SW 1271 (cell line): Measurements from ENCODE around the gene CADM3.
A peak's percentile ranks its signal among the peaks of the same experiment; 100 is the strongest.

Experiments
- DNase-seq, 2 experiments: peaks; one replicate each; lab custom pipeline; 2025; lab: John Stamatoyannopoulos, UW

CADM3 gene

DNA sequence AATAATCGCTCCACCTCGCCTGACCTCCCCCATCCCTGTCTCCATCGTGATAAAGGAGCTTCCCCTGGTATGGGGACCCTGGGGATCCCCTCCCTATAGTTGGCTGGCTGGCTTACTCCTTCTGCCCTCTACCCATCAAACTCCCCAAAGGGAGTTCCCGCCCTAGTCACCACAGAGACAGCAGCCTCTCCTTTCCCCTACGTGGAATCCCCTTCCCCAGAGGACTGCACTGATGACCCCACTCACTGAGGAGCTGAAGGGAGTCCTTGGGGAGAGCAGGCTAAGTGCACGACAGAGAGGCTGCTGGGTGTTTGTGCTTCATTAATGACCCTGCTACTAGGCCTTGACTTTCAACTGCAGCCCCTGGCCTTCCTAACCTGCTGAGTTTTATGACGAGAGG is 1.9 kb downstream of the CADM3 start:
- DNase-seq, result no peak

- DNase-seq, result no peak
Observed at GRCh38 chr1:159175571-159175970, 4.2 kb downstream of the CADM3 start.

- DNase-seq, result no peak
Observed at GRCh38 chr1:159177272-159177907, 6.0 kb downstream of the CADM3 start.

DNA sequence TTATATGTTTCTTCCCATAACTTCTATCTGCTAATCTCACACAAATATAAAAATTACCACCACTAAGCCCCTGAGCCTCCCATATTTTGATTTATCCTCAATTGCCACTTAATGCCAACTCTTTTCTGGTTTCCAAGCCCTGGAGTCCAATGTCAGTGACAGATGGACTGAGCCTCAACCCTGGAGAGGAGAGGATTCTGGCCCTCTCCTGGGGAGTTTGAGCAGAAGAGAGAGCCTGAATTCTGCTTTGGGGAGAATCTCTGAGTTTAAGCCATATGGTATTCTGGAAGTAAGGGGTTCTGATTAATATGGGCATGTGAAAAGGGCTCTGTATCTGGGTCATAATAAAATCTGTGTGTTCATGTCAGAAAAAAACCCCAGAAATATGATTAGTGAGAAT is 8.5 kb downstream of the CADM3 start:
- no peak for DNase-seq

DNA sequence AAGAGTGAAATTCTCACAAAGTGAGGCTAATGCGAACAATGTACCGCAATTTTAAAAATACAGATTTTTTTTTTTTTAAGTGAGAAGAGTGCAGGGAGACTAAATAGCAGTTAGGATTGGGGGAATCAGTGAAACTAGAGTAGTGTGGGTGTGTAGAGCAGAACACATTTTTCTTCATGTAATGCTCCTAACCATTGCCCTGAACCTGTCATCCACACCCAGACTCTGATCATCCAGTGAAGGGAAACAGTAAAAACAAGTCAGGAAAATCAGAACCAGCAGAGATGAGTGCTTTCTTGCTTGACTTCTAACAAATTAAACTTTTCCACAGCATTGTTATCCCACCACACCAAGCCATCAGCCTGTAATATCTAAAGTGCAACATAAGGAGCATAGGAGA is 9.1 kb downstream of the CADM3 start:
- no peak for DNase-seq

DNA sequence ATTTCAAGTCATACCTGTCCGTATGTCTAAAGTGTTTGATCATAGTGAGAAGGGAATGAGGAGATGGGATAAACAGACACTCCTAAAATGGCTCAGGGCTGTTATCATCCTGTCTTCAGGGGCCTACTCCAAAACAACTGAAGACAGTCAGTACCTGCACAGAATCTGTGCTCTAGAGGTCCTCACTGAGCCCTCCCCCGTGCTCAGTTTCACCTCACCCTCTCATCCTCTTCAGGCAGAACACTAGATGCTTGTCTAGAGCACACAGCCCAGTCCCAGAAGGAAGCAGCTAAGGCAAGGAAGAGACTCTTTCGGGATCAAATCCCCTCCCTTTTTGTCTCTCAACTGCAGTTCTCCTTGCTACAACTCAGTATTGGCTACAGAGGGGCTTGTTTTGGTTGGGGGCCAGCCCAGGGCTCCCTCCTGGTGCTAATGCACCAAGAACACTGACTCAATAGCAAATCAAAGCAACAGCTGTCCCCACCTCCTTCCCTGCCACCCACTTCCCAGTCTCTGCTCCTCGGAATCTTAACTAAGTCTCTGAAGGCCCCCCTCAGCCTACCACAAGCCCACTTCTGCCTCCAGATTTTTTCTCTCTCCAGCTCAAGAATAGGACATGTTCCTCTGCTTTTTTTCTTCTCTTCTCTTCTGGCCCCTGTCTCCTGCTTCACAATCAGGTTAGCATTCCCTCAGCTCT is 10.1 kb downstream of the CADM3 start:
- DNase-seq, result no peak

- no peak for DNase-seq
Observed at GRCh38 chr1:159184201-159184600, 12.8 kb downstream of the CADM3 start.

GRCh38 chr1:159185121-159185520 is 13.7 kb downstream of the CADM3 start:
- no peak for DNase-seq

GRCh38 chr1:159187033-159187432 is 15.6 kb downstream of the CADM3 start:
- no peak for DNase-seq

- no peak for DNase-seq
Observed at GRCh38 chr1:159187647-159188374, 16.4 kb downstream of the CADM3 start.

GRCh38 chr1:159188375-159188788 is 17.0 kb downstream of the CADM3 start:
- DNase-seq, result no peak

DNA sequence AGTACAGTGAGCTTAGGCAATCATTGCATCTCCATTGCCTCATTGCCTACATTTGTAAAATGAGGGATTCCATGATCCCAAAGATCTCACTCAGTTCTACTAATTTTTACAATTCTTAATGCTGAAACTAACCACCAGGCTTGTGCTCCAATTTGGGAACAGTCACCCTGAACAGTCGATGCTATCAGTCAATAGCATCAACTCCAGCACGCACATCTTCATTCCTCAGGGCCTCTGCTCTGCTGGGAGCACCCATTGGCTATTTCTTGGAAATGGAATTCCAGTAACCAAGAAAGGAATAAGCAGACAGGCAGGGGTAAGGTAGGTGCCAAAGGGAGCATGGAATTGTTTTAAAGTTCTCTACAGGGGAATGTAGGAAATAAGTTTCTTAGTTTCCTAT is 19.0 kb downstream of the CADM3 start:
- no peak for DNase-seq

- no peak for DNase-seq
Observed at GRCh38 chr1:159196543-159196942, 25.1 kb downstream of the CADM3 start.

GRCh38 chr1:159197561-159198557 is 26.4 kb downstream of the CADM3 start:
- DNase-seq, result peak in 1 of 2 experiments; percentile 36

DNA sequence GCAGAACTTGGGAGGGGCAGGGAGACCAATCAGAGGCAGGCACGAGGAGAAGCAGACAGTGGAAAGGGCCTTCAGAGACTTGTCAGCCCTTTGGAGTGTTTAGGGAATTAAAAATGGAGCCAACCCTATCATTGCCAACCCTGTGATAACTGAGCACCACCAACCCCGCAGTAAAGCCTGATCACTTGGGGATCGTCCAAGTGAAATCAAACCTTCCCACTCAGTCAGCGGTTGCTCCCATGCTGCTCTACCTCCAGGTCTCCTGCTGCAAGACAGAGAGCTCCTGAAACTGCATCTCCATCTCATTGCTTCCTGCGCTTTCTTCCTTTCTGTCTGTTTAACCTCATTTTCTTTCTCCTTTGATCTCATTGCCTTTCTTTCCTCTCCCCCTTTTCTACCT is 28.5 kb downstream of the CADM3 start:
- DNase-seq, result no peak

DNA sequence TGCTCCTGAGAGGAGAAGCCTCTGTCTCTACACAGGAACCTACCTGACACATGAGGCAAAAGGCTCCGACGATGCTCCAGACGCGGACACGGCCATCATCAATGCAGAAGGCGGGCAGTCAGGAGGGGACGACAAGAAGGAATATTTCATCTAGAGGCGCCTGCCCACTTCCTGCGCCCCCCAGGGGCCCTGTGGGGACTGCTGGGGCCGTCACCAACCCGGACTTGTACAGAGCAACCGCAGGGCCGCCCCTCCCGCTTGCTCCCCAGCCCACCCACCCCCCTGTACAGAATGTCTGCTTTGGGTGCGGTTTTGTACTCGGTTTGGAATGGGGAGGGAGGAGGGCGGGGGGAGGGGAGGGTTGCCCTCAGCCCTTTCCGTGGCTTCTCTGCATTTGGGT is 29.4 kb downstream of the CADM3 start:
- no peak for DNase-seq

DNA sequence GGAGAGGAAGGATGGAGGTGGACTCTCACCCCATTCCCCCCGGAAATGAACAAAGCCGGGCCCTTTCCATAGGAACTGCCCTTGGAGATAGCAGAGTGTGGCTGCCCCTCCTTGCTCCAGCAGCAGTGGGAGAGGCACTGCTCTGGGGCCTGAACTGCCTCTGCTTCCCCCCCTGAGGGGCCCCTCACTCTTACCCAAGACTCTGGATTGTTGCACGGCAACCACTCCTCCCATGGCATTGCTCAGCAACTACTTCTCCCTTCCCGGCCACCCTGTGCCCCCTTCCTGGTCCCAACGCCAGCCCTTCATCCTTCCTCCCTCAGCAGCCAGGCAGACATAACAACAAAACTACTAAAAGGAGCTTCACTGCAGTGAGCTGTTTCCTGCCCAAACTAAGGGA is 30.2 kb downstream of the CADM3 start:
- DNase-seq, result no peak

DNA sequence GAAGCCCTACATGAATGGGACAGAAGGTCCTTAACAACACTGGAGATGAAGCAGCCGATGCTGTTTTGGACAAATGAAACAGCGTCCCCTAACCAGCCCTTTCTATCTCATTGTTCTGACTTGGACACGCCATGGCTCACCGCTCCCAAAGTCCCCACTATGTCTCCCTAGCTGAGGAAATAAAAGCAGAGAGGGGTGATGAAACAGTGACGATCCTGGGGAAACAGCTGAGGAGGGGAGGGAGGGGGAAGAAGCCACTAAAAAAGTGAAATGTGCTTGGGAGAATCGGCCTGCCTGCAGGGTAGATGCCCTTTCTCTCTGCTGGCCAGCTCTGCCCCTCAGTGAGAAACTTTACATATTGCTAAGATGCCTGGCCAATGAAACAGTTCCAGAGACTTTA is 32.2 kb downstream of the CADM3 start:
- DNase-seq, result no peak

DNA sequence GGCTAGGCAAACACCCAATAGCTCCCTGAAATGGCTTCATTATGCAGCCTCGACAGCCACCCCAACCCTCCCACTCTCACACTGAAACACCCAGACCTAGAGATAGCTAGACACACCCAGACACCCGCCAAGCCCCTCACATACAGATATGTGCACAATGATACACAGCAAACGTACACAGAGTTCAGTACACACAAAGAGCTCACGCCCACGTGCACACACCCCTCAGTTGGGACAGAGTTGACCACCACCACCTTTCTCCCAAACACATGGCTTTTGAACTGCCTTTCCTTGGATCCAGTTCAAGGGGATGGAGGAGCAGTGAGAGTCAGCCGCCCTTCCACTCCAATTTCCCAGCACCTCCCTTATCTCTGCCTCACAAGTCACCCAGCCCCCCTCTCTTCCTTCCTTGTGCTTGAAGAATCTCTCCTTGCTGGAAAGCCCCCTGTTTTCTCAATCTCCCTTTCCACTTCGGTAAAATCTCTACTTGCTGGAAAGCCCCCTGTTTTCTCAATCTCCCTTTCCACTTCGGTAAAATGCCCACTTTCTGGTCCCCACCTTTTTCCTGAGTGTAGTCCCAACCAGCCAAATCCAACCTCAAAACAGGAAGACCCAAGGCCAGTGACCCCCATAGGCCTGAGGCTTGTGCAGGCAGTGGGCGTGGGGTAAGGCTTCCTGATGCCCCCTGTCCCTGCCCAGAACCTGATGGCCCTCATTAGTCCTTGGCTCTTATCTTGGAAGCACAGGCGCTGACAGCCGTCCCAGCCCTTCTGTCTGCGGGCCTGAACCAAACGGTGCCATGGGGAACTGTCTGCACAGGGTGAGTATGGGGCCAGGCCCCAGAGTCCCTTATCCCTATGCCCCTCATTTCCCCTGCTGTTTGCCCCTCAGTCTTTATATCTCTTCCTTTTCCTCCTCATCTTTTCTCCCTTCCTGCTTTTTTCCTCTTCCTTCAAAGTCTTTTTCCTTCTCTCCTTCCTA is 33.0 kb downstream of the CADM3 start, which contains the start of gene ACKR1:
ACKR1 (plus strand) TSS at position 715 of the 981 bp plus-strand sequence; CDS start at position 800, 85 bp downstream.
- no peak for DNase-seq

DNA sequence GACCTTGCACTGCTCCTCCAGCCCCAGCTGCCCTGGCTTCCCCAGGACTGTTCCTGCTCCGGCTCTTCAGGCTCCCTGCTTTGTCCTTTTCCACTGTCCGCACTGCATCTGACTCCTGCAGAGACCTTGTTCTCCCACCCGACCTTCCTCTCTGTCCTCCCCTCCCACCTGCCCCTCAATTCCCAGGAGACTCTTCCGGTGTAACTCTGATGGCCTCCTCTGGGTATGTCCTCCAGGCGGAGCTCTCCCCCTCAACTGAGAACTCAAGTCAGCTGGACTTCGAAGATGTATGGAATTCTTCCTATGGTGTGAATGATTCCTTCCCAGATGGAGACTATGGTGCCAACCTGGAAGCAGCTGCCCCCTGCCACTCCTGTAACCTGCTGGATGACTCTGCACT is 33.8 kb downstream of the CADM3 start:
- no peak for DNase-seq

DNA sequence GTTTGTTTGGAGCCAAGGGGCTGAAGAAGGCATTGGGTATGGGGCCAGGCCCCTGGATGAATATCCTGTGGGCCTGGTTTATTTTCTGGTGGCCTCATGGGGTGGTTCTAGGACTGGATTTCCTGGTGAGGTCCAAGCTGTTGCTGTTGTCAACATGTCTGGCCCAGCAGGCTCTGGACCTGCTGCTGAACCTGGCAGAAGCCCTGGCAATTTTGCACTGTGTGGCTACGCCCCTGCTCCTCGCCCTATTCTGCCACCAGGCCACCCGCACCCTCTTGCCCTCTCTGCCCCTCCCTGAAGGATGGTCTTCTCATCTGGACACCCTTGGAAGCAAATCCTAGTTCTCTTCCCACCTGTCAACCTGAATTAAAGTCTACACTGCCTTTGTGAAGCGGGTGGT is 34.7 kb downstream of the CADM3 start:
- DNase-seq, result no peak
